Common myeloid progenitor, CD34-positive (primary cell): ENCODE measurements around the gene TBC1D1.
A peak's percentile ranks its signal among the peaks of the same experiment; 100 is the strongest.

Source experiments
- CTCF ChIA-PET: fragments of 350-600 bp; sonication (Branson Sonifier 250); formaldehyde crosslinking; loops from one replicate; lab custom pipeline; 2021; ENCODE audit warnings: antibody characterized with exemption; lab: Charles Lee
- POLR2A ChIA-PET: fragments of 350-600 bp; sonication (Branson Sonifier 250); formaldehyde crosslinking; loops from one replicate; lab custom pipeline; 2021; ENCODE audit warnings: antibody characterized with exemption; lab: Charles Lee
- DNase-seq, 3 donors: peaks; one replicate each; pipeline versions ENCODE4 v3.0.0 to v3.0.0-alpha.2; 2013
- H3K27ac ChIP-seq, 2 experiments: 1 replicate in 1 of 2; 2 replicates in 1 of 2; pipeline ENCODE4 v1.7.0; 2013; ENCODE audit warnings: inconsistent platforms in 2 of 2, low read length in 2 of 2, mild to moderate bottlenecking in 2 of 2, low read depth in 1 of 2, moderate library complexity in 1 of 2; ENCODE audit not compliant: severe bottlenecking in 2 of 2, insufficient read depth in 1 of 2, poor library complexity in 1 of 2
- H3K27me3 ChIP-seq, 5 experiments: replicated peaks in 2 of 5; 1 replicate in 3 of 5; 2 replicates in 2 of 5; pipeline versions ENCODE4 v1.6.1 to v1.7.0; 2013; ENCODE audit warnings: low read length in 4 of 5, mild to moderate bottlenecking in 2 of 5, moderate library complexity in 2 of 5, inconsistent platforms in 1 of 5; ENCODE audit not compliant: insufficient read depth in 5 of 5, control insufficient read depth in 4 of 5
- H3K36me3 ChIP-seq, 4 experiments: 1 replicate in 2 of 4; 2 replicates in 2 of 4; pipeline versions ENCODE4 v1.6.1 to v1.7.0; 2013; ENCODE audit warnings: low read length in 3 of 4, control low read depth in 1 of 4, mild to moderate bottlenecking in 1 of 4; ENCODE audit not compliant: control insufficient read depth in 4 of 4, insufficient read depth in 4 of 4
- H3K4me1 ChIP-seq, 4 experiments: 1 replicate in 3 of 4; 2 replicates in 1 of 4; pipeline versions ENCODE4 v1.6.1 to v1.7.1; 2013; ENCODE audit warnings: low read length in 3 of 4, mild to moderate bottlenecking in 3 of 4, control low read depth in 1 of 4, inconsistent platforms in 1 of 4, moderate library complexity in 1 of 4; ENCODE audit not compliant: control insufficient read depth in 4 of 4, insufficient read depth in 4 of 4; ENCODE audit errors: control extremely low read depth in 1 of 4
- H3K4me3 ChIP-seq, 7 experiments: 1 replicate in 4 of 7; 2 replicates in 3 of 7; pipeline versions ENCODE4 v1.5.1 to v1.7.0; 2013; ENCODE audit warnings: mild to moderate bottlenecking in 7 of 7, low read length in 6 of 7, moderate library complexity in 6 of 7, inconsistent platforms in 2 of 7, low read depth in 2 of 7, control low read depth in 1 of 7; ENCODE audit not compliant: insufficient read depth in 4 of 7, control insufficient read depth in 1 of 7; ENCODE audit errors: extremely low read depth in 1 of 7
- H3K9me3 ChIP-seq, 5 experiments: 1 replicate in 4 of 5; 2 replicates in 1 of 5; pipeline versions ENCODE4 v1.6.1 to v1.7.1; 2013; ENCODE audit warnings: low read length in 4 of 5, mild to moderate bottlenecking in 2 of 5, inconsistent platforms in 1 of 5, low read depth in 1 of 5, moderate library complexity in 1 of 5; ENCODE audit not compliant: control insufficient read depth in 4 of 5, insufficient read depth in 2 of 5; ENCODE audit errors: control extremely low read depth in 1 of 5
- WGBS: methylation state at CpG from one replicate; pipeline ENCODE4 v1.1.5; 2013; ENCODE audit not compliant: insufficient coverage; 5-methylcytosine and 5-hydroxymethylcytosine counted together

The TBC1D1 gene

GRCh38 chr4:37949636-37950426, 58.9 kb downstream of the TBC1D1 start:
- Histone ChIP-seq H3K27me3 (no peaks in the 10 kb centered on the region), H3K4me1 (peaks cover 4 to 32% (median 23%) of the 10 kb centered on the region in 4 experiments), H3K9me3 (no peaks in the 10 kb centered on the region), H3K36me3 (no peaks in the 10 kb centered on the region), H3K4me3 (no peak overlapping the region), H3K27ac (no peak overlapping the region)
- no peak for DNase-seq
- WGBS: 98% methylated on average over 8 of the region's 9 CpGs
- ChIA-PET CTCF (no interaction called here), POLR2A (no interaction called here)

- DNase-seq: peak; percentile 48 to 87 (median 80)
- peaks cover 4 to 27% (median 18%) of the 10 kb centered on the region in 4 experiments for H3K4me1 ChIP-seq
- no peaks in the 10 kb centered on the region for H3K9me3 ChIP-seq
- WGBS: 50% methylated on average over 7 of the region's 10 CpGs
- no peaks in the 10 kb centered on the region for H3K27me3 ChIP-seq
- ChIA-PET POLR2A (interaction anchor here (1.0 kb wide), 1 partner anchor 792 kb away, joined by 4 read pairs; no protein-coding TSS in a partner anchor), CTCF (interaction anchor here (1.4 to 1.8 kb wide), 4 partner anchors 9 to 68 kb away, joined by 3 to 6 read pairs (median 4); partner anchors contain the start of gene PTTG2)
- peak overlapping the region in 2 of 7 experiments; percentile 30 to 32 for H3K4me3 ChIP-seq
- H3K27ac ChIP-seq: no peak overlapping the region
- no peaks in the 10 kb centered on the region for H3K36me3 ChIP-seq
These were observed 60.8 kb downstream of the TBC1D1 start for GRCh38 chr4:37951461-37952352.

- no peaks in the 10 kb centered on the region for H3K9me3 ChIP-seq
- no peak overlapping the region for H3K27ac ChIP-seq
- ChIA-PET POLR2A (no interaction called here), CTCF (interaction anchor here (0.8 to 1.8 kb wide), 6 partner anchors 8 to 84 kb away, joined by 3 to 6 read pairs (median 3); partner anchors contain the start of gene PTTG2)
- WGBS: no CpG with 5 or more reads among the region's 1 CpG
- DNase-seq: no peak
- H3K4me1 ChIP-seq: peaks cover 0 to 20% (median 12%) of the 10 kb centered on the region in 4 experiments
- no peaks in the 10 kb centered on the region for H3K27me3 ChIP-seq
- no peaks in the 10 kb centered on the region for H3K36me3 ChIP-seq
- no peak overlapping the region for H3K4me3 ChIP-seq
These were observed 62.3 kb downstream of the TBC1D1 start for GRCh38 chr4:37953156-37953555.

- CTCF ChIA-PET: interaction anchor here (0.8 to 0.9 kb wide), 2 partner anchors 25 to 85 kb away, joined by 3 read pairs; no protein-coding TSS in a partner anchor
These were observed 62.9 kb downstream of the TBC1D1 start for GRCh38 chr4:37953620-37954293.

GRCh38 chr4:37956941-37957340, 66.1 kb downstream of the TBC1D1 start:
- no peaks in the 10 kb centered on the region for H3K27me3 ChIP-seq
- ChIA-PET CTCF (no interaction called here), POLR2A (no interaction called here)
- H3K27ac ChIP-seq: no peak overlapping the region
- no peak overlapping the region for H3K4me3 ChIP-seq
- no peaks in the 10 kb centered on the region for H3K9me3 ChIP-seq
- DNase-seq: no peak
- H3K4me1 ChIP-seq: peaks cover 0 to 2% (median under 1%) of the 10 kb centered on the region in 4 experiments
- WGBS: 80% methylated on average over 1 of the region's 4 CpGs
- no peaks in the 10 kb centered on the region for H3K36me3 ChIP-seq

More at GRCh38 chr4:37953620-37954293, 62.9 kb downstream of the TBC1D1 start:
- POLR2A ChIA-PET: no interaction called here
- peaks cover 0 to 17% (median 12%) of the 10 kb centered on the region in 4 experiments for H3K4me1 ChIP-seq
- no peak for DNase-seq
- H3K36me3 ChIP-seq: no peaks in the 10 kb centered on the region
- H3K4me3 ChIP-seq: no peak overlapping the region
- no peaks in the 10 kb centered on the region for H3K9me3 ChIP-seq
- WGBS: 100% methylated on average over 2 of the region's 7 CpGs
- H3K27ac ChIP-seq: no peak overlapping the region
- no peaks in the 10 kb centered on the region for H3K27me3 ChIP-seq

GRCh38 chr4:37958932-37959331, 68.0 kb downstream of the TBC1D1 start:
- Histone ChIP-seq H3K4me1 (no peaks in the 10 kb centered on the region), H3K27me3 (no peaks in the 10 kb centered on the region), H3K9me3 (no peaks in the 10 kb centered on the region), H3K36me3 (no peaks in the 10 kb centered on the region), H3K27ac (no peak overlapping the region), H3K4me3 (no peak overlapping the region)
- CTCF ChIA-PET: interaction anchor here (1.3 kb wide), 1 partner anchor 24 kb away, joined by 4 read pairs; no protein-coding TSS in a partner anchor
- whole genome bisulfite sequencing: no CpG with 5 or more reads among the region's 6 CpGs
- DNase-seq: no peak
- POLR2A ChIA-PET: no interaction called here
